D721Med (cell line): ENCODE results near the gene STAC.

Source experiments
- DNase-seq: peaks from one replicate; pipeline ENCODE4 v3.0.0; 2011; ENCODE audit warnings: low spot score; ENCODE audit not compliant: insufficient read length
- FAIRE-seq: peaks from 2 replicates; lab custom pipeline; 2011; peaks lifted over from hg19 to GRCh38; lab: Jason Lieb, UNC
- CTCF ChIP-seq: IDR thresholded peaks from 2 replicates; pipeline ENCODE4 v1.5.1; 2012; ENCODE audit warnings: mild to moderate bottlenecking, control low read depth; ENCODE audit not compliant: insufficient read depth; ENCODE audit errors: missing control alignments

Gene STAC

GRCh38 chr3:36538136-36538749, 157.9 kb downstream of the STAC start:
- no peak for FAIRE-seq
- TF ChIP-seq CTCF, result no peak

GRCh38 chr3:36540888-36541518, 160.7 kb downstream of the STAC start:
- no peak for FAIRE-seq

More at GRCh38 chr3:36538136-36538749, 157.9 kb downstream of the STAC start:
- DNase-seq, result no peak

GRCh38 chr3:36542186-36542585, 161.9 kb downstream of the STAC start:
- DNase-seq (no peak), FAIRE-seq (no peak)
- no peak for TF ChIP-seq CTCF

More at GRCh38 chr3:36540888-36541518, 160.7 kb downstream of the STAC start:
- no peak for DNase-seq
- peak; percentile 41 for TF ChIP-seq CTCF

GRCh38 chr3:36543276-36543997, 163.1 kb downstream of the STAC start:
- no peak for TF ChIP-seq CTCF
- no peak for FAIRE-seq
- DNase-seq, result no peak

- DNase-seq (no peak), FAIRE-seq (no peak)
- TF ChIP-seq CTCF, result no peak
Measured at GRCh38 chr3:36546226-36546625, 165.9 kb downstream of the STAC start.

GRCh38 chr3:36548712-36549111, 168.4 kb downstream of the STAC start:
- TF ChIP-seq CTCF, result no peak
- FAIRE-seq (no peak), DNase-seq (no peak)
